H1 (cell line): ENCODE measurements around the gene HEPHL1. TPM values are rescaled to one million over a fixed set of nuclear protein-coding genes. Genes with fewer than 3 reads are reported as not detected.

Experiments
- CTCF ChIA-PET: fragments of 300-600 bp; sonication (Branson Sonifier 250); formaldehyde crosslinking; loops from one replicate; lab custom pipeline; 2021; ENCODE audit not compliant: partially characterized antibody; lab: Charles Lee
- POLR2A ChIA-PET: fragments of 300-600 bp; sonication (Branson Sonifier 250); formaldehyde crosslinking; loops from one replicate; lab custom pipeline; 2021; ENCODE audit warnings: inconsistent platforms; ENCODE audit not compliant: partially characterized antibody; lab: Charles Lee
- DNase-seq, 2 experiments: peaks; one replicate each; pipeline versions ENCODE4 v3.0.0 to v3.0.0-alpha.2; 2010 to 2022; ENCODE audit warnings: low spot score in 2 of 2, low read depth in 1 of 2, mixed read lengths in 1 of 2
- FAIRE-seq: peaks from 2 replicates; lab custom pipeline; 2011; peaks lifted over from hg19 to GRCh38; lab: Jason Lieb, UNC
- H2AFZ ChIP-seq: 2 replicates; pipeline ENCODE4 v1.8.1; 2012; ENCODE audit warnings: low read length, inconsistent platforms
- H2AK5ac ChIP-seq: 2 replicates; pipeline ENCODE4 v1.6.1; 2013; ENCODE audit warnings: low read depth, low read length
- H2BK120ac ChIP-seq: replicated peaks from 2 replicates; pipeline ENCODE3; 2013; ENCODE audit warnings: low read depth, low read length, inconsistent platforms
- H2BK12ac ChIP-seq: 2 replicates; pipeline ENCODE4 v1.6.1; 2013; ENCODE audit warnings: low read depth, low read length
- H2BK15ac ChIP-seq: 2 replicates; pipeline ENCODE4 v1.6.1; 2013; ENCODE audit warnings: low read length
- H2BK20ac ChIP-seq: 2 replicates; pipeline ENCODE4 v1.6.1; 2013; ENCODE audit warnings: low read length
- H2BK5ac ChIP-seq: 2 replicates; pipeline ENCODE4 v1.6.1; 2013; ENCODE audit warnings: low read depth, low read length
- H3K14ac ChIP-seq: 2 replicates; pipeline ENCODE4 v1.6.1; 2013; ENCODE audit warnings: inconsistent platforms; ENCODE audit not compliant: insufficient read length
- H3K18ac ChIP-seq: 2 replicates; pipeline ENCODE4 v1.6.1; 2013; ENCODE audit warnings: low read length; ENCODE audit errors: extremely low read depth
- H3K23ac ChIP-seq: 2 replicates; pipeline ENCODE4 v1.6.1; 2013; ENCODE audit warnings: inconsistent platforms; ENCODE audit not compliant: insufficient read length
- H3K23me2 ChIP-seq: 2 replicates; pipeline ENCODE4 v1.6.1; 2013; ENCODE audit warnings: low read depth, low read length
- H3K27ac ChIP-seq: 2 replicates; pipeline ENCODE4 v1.6.1; 2011; ENCODE audit warnings: low read depth, low read length, inconsistent platforms
- H3K27me3 ChIP-seq, 4 experiments: replicated peaks in 1 of 4; 1 replicate in 1 of 4; 2 replicates in 3 of 4; pipeline versions ENCODE4 v1.6.1 to v1.8.1; 2011 to 2013; ENCODE audit warnings: low read length in 3 of 4, mild to moderate bottlenecking in 3 of 4, inconsistent platforms in 2 of 4, mixed read lengths in 2 of 4, moderate library complexity in 1 of 4; ENCODE audit not compliant: control insufficient read depth in 3 of 4, insufficient read depth in 3 of 4; ENCODE audit errors: extremely low read depth in 1 of 4
- H3K36me3 ChIP-seq, 4 experiments: 2 replicates each; pipeline versions ENCODE4 v1.6.1 to v1.8.1; 2011 to 2013; ENCODE audit warnings: mild to moderate bottlenecking in 4 of 4, low read length in 3 of 4, moderate library complexity in 2 of 4, control low read depth in 1 of 4, inconsistent platforms in 1 of 4; ENCODE audit not compliant: insufficient read depth in 4 of 4, control insufficient read depth in 2 of 4
- H3K4ac ChIP-seq: replicated peaks from 2 replicates; pipeline ENCODE3; 2013; ENCODE audit warnings: low read length, low read depth, mixed read lengths, inconsistent platforms; ENCODE audit not compliant: insufficient read length
- H3K4me1 ChIP-seq, 4 experiments: replicated peaks in 1 of 4; 1 replicate in 1 of 4; 2 replicates in 3 of 4; pipeline versions ENCODE4 v1.6.1 to v1.8.1; 2011 to 2013; ENCODE audit warnings: low read length in 3 of 4, inconsistent platforms in 2 of 4, mixed read lengths in 1 of 4; ENCODE audit not compliant: insufficient read depth in 4 of 4, control insufficient read depth in 3 of 4
- H3K4me2 ChIP-seq, 2 experiments: 2 replicates each; pipeline versions ENCODE4 v1.6.1 to v1.8.1; 2011 to 2013; ENCODE audit warnings: low read depth in 2 of 2, low read length in 2 of 2, control low read depth in 1 of 2, inconsistent platforms in 1 of 2, mild to moderate bottlenecking in 1 of 2; ENCODE audit not compliant: insufficient read depth in 1 of 2
- H3K4me3 ChIP-seq, 4 experiments: fragments of 200-600, 300-600 bp in 1 of 4; sonication (generic), shearing (Covaris generic), sonication (Bioruptor Twin) in 1 of 4; 2 replicates each; pipeline versions ENCODE4 v1.5.1 to v1.8.1; 2011 to 2016; ENCODE audit warnings: low read length in 4 of 4, low read depth in 3 of 4, control low read depth in 2 of 4, inconsistent platforms in 2 of 4, mild to moderate bottlenecking in 2 of 4, mixed read lengths in 1 of 4, moderate library complexity in 1 of 4; ENCODE audit not compliant: insufficient read depth in 2 of 4; ENCODE audit errors: extremely low read depth in 1 of 4
- H3K56ac ChIP-seq: replicated peaks from 2 replicates; pipeline ENCODE3; 2013; ENCODE audit warnings: low read depth, mild to moderate bottlenecking, mixed read lengths, low read length, inconsistent platforms; ENCODE audit not compliant: insufficient read length
- H3K79me1 ChIP-seq: 2 replicates; pipeline ENCODE4 v1.6.1; 2013; ENCODE audit warnings: low read depth, low read length, control low read depth
- H3K79me2 ChIP-seq, 2 experiments: 2 replicates each; pipeline versions ENCODE4 v1.6.1 to v1.8.1; 2012 to 2013; ENCODE audit warnings: low read length in 2 of 2, mild to moderate bottlenecking in 2 of 2, inconsistent platforms in 1 of 2; ENCODE audit not compliant: insufficient read depth in 2 of 2, control insufficient read depth in 1 of 2
- H3K9ac ChIP-seq, 4 experiments: replicated peaks in 1 of 4; 1 replicate in 1 of 4; 2 replicates in 3 of 4; pipeline versions ENCODE4 v1.6.1 to v1.8.1; 2011 to 2013; ENCODE audit warnings: low read depth in 3 of 4, low read length in 3 of 4, control low read depth in 2 of 4, mild to moderate bottlenecking in 2 of 4, moderate library complexity in 2 of 4, inconsistent platforms in 1 of 4; ENCODE audit errors: extremely low read depth in 1 of 4
- H3K9me3 ChIP-seq, 2 experiments: 2 replicates each; pipeline versions ENCODE4 v1.6.1 to v1.8.1; 2012 to 2013; ENCODE audit warnings: mild to moderate bottlenecking in 2 of 2, moderate library complexity in 2 of 2, control low read depth in 1 of 2, inconsistent platforms in 1 of 2, low read depth in 1 of 2, low read length in 1 of 2, mixed read lengths in 1 of 2; ENCODE audit not compliant: insufficient read depth in 2 of 2
- H4K20me1 ChIP-seq, 2 experiments: replicated peaks in 1 of 2; 2 replicates each; pipeline versions ENCODE3 to v1.8.1; 2011 to 2013; ENCODE audit warnings: inconsistent platforms in 2 of 2, low read length in 2 of 2, mild to moderate bottlenecking in 1 of 2; ENCODE audit not compliant: insufficient read depth in 2 of 2, control insufficient read depth in 1 of 2
- H4K5ac ChIP-seq: 2 replicates; pipeline ENCODE4 v1.6.1; 2013; ENCODE audit warnings: low read length, low read depth, mixed read lengths, inconsistent platforms; ENCODE audit not compliant: insufficient read length
- H4K8ac ChIP-seq: 2 replicates; pipeline ENCODE4 v1.8.0; 2013; ENCODE audit warnings: mild to moderate bottlenecking, moderate library complexity, low read length, inconsistent platforms; ENCODE audit not compliant: insufficient read depth; ENCODE audit errors: extremely low read depth
- H4K91ac ChIP-seq: replicated peaks from 2 replicates; pipeline ENCODE3; 2013; ENCODE audit warnings: low read length, mixed read lengths, inconsistent platforms; ENCODE audit not compliant: insufficient read length
- ATF3 ChIP-seq: IDR thresholded peaks from 2 replicates; pipeline ENCODE4 v1.6.1; 2011; ENCODE audit warnings: low read depth, mild to moderate bottlenecking, low read length; ENCODE audit not compliant: insufficient read depth
- CHD2 ChIP-seq: IDR thresholded peaks from 2 replicates; pipeline ENCODE4 v1.6.1; 2012; ENCODE audit warnings: low read length, improper control_type of control experiment
- CREB1 ChIP-seq: IDR thresholded peaks from 2 replicates; pipeline ENCODE4 v1.6.1; 2012; ENCODE audit warnings: inconsistent platforms
- MAX ChIP-seq: IDR thresholded peaks from 2 replicates; pipeline ENCODE4 v1.6.1; 2012; ENCODE audit warnings: inconsistent platforms
- NANOG ChIP-seq: IDR thresholded peaks from 2 replicates; pipeline ENCODE4 v1.6.1; 2011; ENCODE audit warnings: low read length, low read depth, mild to moderate bottlenecking, inconsistent platforms; ENCODE audit not compliant: insufficient read depth, poor library complexity, severe bottlenecking
- SRF ChIP-seq: IDR thresholded peaks from 2 replicates; pipeline ENCODE4 v1.6.1; 2011; ENCODE audit warnings: mild to moderate bottlenecking, low read depth, low read length, moderate library complexity
- WGBS, 2 experiments: shearing (Covaris generic) in 1 of 2; methylation state at CpG; one replicate each; pipeline versions ENCODE4 v1.1.6 to v1.1.7; 2013 to 2015; ENCODE audit warnings: low lambda C conversion rate in 2 of 2, mixed read lengths in 2 of 2, inconsistent platforms in 1 of 2, low coverage in 1 of 2, missing lambda C conversion rate in 1 of 2; ENCODE audit not compliant: insufficient replicate concordance in 2 of 2, insufficient coverage in 1 of 2, insufficient read length in 1 of 2; ENCODE audit errors: extremely low coverage in 1 of 2, missing lambda C conversion rate in 1 of 2; 5-methylcytosine and 5-hydroxymethylcytosine counted together
- polyA plus RNA-seq, 7 experiments: library from polyadenylated mRNA; depleted of rRNA in 3 of 7; stranded (reverse) in 5 of 7; unstranded in 2 of 7; fragments of >200 nt in 5 of 7; fragments of 200-250 nt in 2 of 7; gene quantifications; 1 replicate in 5 of 7; 2 replicates in 1 of 7; 4 replicates in 1 of 7; pipeline versions ENCODE4 v1.2.1 to v1.2.3, GENCODE V29; 2011 to 2013; ENCODE audit warnings: missing spikeins in 2 of 7, mixed read lengths in 2 of 7
- total RNA-seq: library from RNA; stranded (reverse); fragmentation: NEBNext Ultra II Directional; extraction: Animal tissue kit (Norgen Biotek cat#: 25700); gene quantifications from 2 replicates; pipeline ENCODE4 v1.2.1, GENCODE V29; 2021

HEPHL1 gene
- total and polyA plus RNA-seq, 2 of the 8 experiments (the other 6 are each of a cell fraction or from before 2014, with no cell fraction given): 0.09 to 0.11 TPM

DNA sequence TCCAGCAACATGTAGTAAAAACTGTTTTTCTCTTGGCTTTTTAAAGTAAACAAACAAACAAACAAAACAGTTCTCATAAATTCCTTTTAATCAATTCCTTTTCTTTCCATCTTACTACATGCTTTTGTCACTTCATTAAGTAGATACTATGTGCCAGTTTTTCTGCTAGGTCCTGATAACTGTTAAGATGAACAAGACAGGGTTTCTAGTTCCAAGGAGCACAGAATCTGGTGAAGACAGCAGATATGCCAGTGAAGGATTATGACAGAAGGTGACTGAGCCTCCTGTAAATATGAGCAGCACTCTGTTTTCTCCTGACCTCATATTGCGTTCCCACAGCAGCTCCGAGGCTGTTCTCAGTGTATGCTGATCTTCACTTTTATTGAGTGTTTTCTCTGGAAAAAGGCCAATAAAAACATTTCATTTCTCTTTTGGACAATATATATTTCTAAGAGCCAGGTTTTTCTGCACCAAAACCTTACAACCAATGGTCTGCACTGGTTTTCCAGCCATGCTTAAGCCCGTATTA, 45.8 kb downstream of the HEPHL1 start:
- Histone ChIP-seq H2BK20ac (no peak overlapping the region), H3K56ac (no peak overlapping the region), H3K4me1 (no peaks in the 10 kb centered on the region), H2AFZ (no peak overlapping the region)
- DNase-seq (no peak), FAIRE-seq (no peak)
- TF ChIP-seq MAX (no peak), ATF3 (no peak), CHD2 (no peak), CREB1 (no peak), NANOG (no peak), SRF (no peak)
- TF ChIP-seq, all 59 proteins: peak for 0
- Histone ChIP-seq H4K91ac (no peak overlapping the region), H3K23ac (no peak overlapping the region), H4K5ac (no peak overlapping the region), H3K4me2 (no peak overlapping the region), H2BK120ac (no peak overlapping the region), H2BK12ac (no peak overlapping the region), H4K20me1 (no peaks in the 10 kb centered on the region), H3K9ac (no peak overlapping the region), H3K9me3 (no peaks in the 10 kb centered on the region), H2AK5ac (no peak overlapping the region), H3K79me1 (no peaks in the 10 kb centered on the region), H3K4ac (no peak overlapping the region), H3K18ac (no peak overlapping the region), H2BK5ac (no peak overlapping the region), H3K27me3 (no peaks in the 10 kb centered on the region), H2BK15ac (no peak overlapping the region), H3K36me3 (no peaks in the 10 kb centered on the region), H3K23me2 (no peaks in the 10 kb centered on the region), H3K79me2 (no peaks in the 10 kb centered on the region), H3K27ac (no peak overlapping the region), H3K4me3 (no peak overlapping the region), H3K14ac (no peak overlapping the region), H4K8ac (no peak overlapping the region)
- POLR2A ChIA-PET: no interaction called here
- 97% methylated on average over 3 of the region's 3 CpGs; no CpG with 5 or more reads in 1 of the 2 experiments for WGBS, 2 experiments
- CTCF ChIA-PET: no interaction called here
